Heart left ventricle (tissue), 13 donors: ENCODE measurements around the gene SOS1.

Experiments used
- POLR2A ChIP-seq, 2 donors: fragments of 450-650 bp; IDR thresholded peaks; one replicate each; pipeline ENCODE4 v1.6.1; 2017; ENCODE audit warnings: antibody characterized with exemption in 2 of 2, mild to moderate bottlenecking in 2 of 2, moderate library complexity in 2 of 2
- TF ChIP-seq, protein P1 (sequence below), 12 donors: fragments of 200-600 bp; sonication (generic) in 4 of 12; IDR thresholded peaks; one replicate each; pipeline versions ENCODE4 v1.5.0 to v1.8.0; 2018 to 2022; ENCODE audit warnings: antibody characterized with exemption in 12 of 12, mild to moderate bottlenecking in 5 of 12
- donor health status: ischemic (EF 13 %, LVEDD 7.1; RV severe dilation, severe dysfunction).
- donor health status: DM: no; HTN: yes; CAD: no.
- donor health status: DM: no; HTN: no; CAD: no.
- donor health status: ischemic (EF 25% LVEDD 6.9; RV normal size, moderate dysfunction).
- donor health status: ischemic (EF 25% LVEDD 5.7; RV mildly dilated, moderate dysfunction).
- donor health status: ischemic (EF 35%, LVEDD 5.7; RV mildly dilated, moderate dysfunction).
- donor health status: nonischemic (EF 11% LVEDD 7.7; RV severe dilation, severe dysfunction).
- donor health status: DM: yes; HTN: yes; CAD: no.
- donor health status: PGD.
- donor health status: ischemic (EF 29% LVEDD 5.4; RV normal size, mild dysfunction).
- donor health status: nonischemic (EF 23%, LVEDD 6.1; RV moderate dilation, normal function).

- TF ChIP-seq, protein P1, sequence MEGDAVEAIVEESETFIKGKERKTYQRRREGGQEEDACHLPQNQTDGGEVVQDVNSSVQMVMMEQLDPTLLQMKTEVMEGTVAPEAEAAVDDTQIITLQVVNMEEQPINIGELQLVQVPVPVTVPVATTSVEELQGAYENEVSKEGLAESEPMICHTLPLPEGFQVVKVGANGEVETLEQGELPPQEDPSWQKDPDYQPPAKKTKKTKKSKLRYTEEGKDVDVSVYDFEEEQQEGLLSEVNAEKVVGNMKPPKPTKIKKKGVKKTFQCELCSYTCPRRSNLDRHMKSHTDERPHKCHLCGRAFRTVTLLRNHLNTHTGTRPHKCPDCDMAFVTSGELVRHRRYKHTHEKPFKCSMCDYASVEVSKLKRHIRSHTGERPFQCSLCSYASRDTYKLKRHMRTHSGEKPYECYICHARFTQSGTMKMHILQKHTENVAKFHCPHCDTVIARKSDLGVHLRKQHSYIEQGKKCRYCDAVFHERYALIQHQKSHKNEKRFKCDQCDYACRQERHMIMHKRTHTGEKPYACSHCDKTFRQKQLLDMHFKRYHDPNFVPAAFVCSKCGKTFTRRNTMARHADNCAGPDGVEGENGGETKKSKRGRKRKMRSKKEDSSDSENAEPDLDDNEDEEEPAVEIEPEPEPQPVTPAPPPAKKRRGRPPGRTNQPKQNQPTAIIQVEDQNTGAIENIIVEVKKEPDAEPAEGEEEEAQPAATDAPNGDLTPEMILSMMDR (IDR thresholded peaks at IDR 0.05) = no peak
- TF ChIP-seq POLR2A (IDR thresholded peaks at IDR 0.05) = no peak
Measured at GRCh38 chr2:39095624-39096023, 25.2 kb downstream of the SOS1 start.
